Measurements from ENCODE around the gene GRIN3B.

DNA sequence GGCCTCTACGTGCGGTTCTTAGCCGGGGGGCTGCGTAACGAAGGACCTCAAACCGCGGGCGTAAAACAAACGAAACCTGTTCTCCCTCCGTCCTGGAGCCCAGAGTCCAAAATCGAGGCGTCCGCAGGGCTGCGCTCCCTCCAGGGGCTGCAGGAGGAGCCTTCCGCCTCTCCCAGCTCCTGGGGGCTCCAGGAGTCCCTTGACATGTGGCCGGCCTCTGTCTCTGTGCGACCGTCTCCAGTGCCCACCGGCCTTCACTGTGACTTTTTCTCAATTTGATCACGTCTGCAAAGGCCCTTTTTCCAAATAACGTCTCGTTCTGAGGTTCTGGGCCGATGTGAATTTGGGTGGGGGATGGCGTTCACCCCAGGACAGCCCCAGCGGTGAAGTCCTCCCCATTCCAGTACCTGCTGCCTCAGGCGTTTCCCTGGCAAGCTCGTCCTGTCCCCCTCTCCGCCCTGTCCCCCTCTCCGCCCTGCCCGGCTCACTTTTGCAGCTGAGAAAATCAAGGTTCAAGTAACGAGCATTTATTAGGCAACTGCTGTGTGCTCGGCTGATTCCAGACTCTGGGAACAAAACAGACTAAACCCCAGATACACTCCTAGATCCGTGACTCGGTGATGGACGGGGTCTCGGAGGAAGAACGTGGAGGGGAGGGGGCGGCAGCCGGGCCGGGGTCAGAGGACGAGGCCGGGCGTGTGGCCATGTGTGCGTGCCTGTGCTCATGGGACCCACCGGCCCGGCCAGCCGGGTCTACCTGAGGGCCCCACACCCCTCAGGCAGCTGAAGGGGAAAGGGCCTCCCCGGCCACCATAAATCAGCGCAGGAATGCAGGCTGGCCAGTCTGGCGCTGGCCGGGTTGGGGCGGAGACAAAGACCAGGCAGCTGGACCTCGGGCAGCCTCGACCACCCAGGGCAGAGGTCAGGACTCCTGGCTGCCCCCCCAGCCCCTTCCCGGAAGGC, 44.1 kb upstream of the GRIN3B start:
- TF ChIP-seq, protein P1, sequence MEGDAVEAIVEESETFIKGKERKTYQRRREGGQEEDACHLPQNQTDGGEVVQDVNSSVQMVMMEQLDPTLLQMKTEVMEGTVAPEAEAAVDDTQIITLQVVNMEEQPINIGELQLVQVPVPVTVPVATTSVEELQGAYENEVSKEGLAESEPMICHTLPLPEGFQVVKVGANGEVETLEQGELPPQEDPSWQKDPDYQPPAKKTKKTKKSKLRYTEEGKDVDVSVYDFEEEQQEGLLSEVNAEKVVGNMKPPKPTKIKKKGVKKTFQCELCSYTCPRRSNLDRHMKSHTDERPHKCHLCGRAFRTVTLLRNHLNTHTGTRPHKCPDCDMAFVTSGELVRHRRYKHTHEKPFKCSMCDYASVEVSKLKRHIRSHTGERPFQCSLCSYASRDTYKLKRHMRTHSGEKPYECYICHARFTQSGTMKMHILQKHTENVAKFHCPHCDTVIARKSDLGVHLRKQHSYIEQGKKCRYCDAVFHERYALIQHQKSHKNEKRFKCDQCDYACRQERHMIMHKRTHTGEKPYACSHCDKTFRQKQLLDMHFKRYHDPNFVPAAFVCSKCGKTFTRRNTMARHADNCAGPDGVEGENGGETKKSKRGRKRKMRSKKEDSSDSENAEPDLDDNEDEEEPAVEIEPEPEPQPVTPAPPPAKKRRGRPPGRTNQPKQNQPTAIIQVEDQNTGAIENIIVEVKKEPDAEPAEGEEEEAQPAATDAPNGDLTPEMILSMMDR (IDR thresholded peaks at IDR 0.05; ENCODE audit: insufficient read depth, low read length) = no peak
- TF ChIP-seq, protein P2, sequence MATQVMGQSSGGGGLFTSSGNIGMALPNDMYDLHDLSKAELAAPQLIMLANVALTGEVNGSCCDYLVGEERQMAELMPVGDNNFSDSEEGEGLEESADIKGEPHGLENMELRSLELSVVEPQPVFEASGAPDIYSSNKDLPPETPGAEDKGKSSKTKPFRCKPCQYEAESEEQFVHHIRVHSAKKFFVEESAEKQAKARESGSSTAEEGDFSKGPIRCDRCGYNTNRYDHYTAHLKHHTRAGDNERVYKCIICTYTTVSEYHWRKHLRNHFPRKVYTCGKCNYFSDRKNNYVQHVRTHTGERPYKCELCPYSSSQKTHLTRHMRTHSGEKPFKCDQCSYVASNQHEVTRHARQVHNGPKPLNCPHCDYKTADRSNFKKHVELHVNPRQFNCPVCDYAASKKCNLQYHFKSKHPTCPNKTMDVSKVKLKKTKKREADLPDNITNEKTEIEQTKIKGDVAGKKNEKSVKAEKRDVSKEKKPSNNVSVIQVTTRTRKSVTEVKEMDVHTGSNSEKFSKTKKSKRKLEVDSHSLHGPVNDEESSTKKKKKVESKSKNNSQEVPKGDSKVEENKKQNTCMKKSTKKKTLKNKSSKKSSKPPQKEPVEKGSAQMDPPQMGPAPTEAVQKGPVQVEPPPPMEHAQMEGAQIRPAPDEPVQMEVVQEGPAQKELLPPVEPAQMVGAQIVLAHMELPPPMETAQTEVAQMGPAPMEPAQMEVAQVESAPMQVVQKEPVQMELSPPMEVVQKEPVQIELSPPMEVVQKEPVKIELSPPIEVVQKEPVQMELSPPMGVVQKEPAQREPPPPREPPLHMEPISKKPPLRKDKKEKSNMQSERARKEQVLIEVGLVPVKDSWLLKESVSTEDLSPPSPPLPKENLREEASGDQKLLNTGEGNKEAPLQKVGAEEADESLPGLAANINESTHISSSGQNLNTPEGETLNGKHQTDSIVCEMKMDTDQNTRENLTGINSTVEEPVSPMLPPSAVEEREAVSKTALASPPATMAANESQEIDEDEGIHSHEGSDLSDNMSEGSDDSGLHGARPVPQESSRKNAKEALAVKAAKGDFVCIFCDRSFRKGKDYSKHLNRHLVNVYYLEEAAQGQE (IDR thresholded peaks at IDR 0.05; ENCODE audit: insufficient replicate concordance, low read depth) = no peak
- TF ChIP-seq GABPA (IDR thresholded peaks at IDR 0.05; ENCODE audit: low read depth) = no peak
